Neural cell (in vitro differentiated cells): ENCODE measurements around the gene SLC6A15. TPM values are rescaled to one million over a fixed set of nuclear protein-coding genes. Genes with fewer than 3 reads are reported as not detected.

Source experiments
- H2AFZ ChIP-seq: fragments of 200-600, 300-800 bp; sonication (generic), shearing (Covaris generic); 2 replicates; pipeline ENCODE4 v1.6.0; 2014; ENCODE audit warnings: low read depth, mild to moderate bottlenecking, antibody characterized with exemption, low read length, moderate library complexity
- H3F3A ChIP-seq: fragments of 200-600 bp; shearing (Covaris generic); 2 replicates; pipeline ENCODE4 v1.6.1; 2016; ENCODE audit warnings: mild to moderate bottlenecking, moderate library complexity, mixed read lengths, antibody characterized with exemption, low read length; ENCODE audit not compliant: insufficient read depth, poor library complexity, severe bottlenecking
- H3K27ac ChIP-seq: fragments of 200-600, 300-800 bp; sonication (generic), shearing (Covaris generic); 2 replicates; pipeline ENCODE4 v1.5.1; 2014; ENCODE audit warnings: mild to moderate bottlenecking, low read length, moderate library complexity
- H3K27me3 ChIP-seq: fragments of 300-800, 200-600 bp; sonication (generic), shearing (Covaris generic); 2 replicates; pipeline ENCODE4 v1.6.0; 2014; ENCODE audit warnings: mild to moderate bottlenecking, low read depth, low read length, moderate library complexity; ENCODE audit not compliant: insufficient read depth
- H3K36me3 ChIP-seq: fragments of 300-800, 200-600 bp; sonication (generic), shearing (Covaris generic); 2 replicates; pipeline ENCODE4 v1.5.1; 2014; ENCODE audit warnings: mild to moderate bottlenecking, antibody characterized with exemption, low read length, moderate library complexity; ENCODE audit not compliant: insufficient read depth
- H3K4me2 ChIP-seq: fragments of 300-800, 200-600 bp; sonication (generic), shearing (Covaris generic); 2 replicates; pipeline ENCODE4 v1.6.0; 2014; ENCODE audit warnings: mild to moderate bottlenecking, low read length
- H3K4me3 ChIP-seq: fragments of 300-800, 200-600 bp; sonication (generic), shearing (Covaris generic); 2 replicates; pipeline ENCODE4 v1.5.1; 2014; ENCODE audit warnings: mild to moderate bottlenecking, low read length, moderate library complexity
- H3K79me2 ChIP-seq: fragments of 200-600 bp; shearing (Covaris generic); replicated peaks from 2 replicates; pipeline ENCODE4 v1.6.0; 2014; ENCODE audit warnings: mild to moderate bottlenecking, low read length, moderate library complexity; ENCODE audit not compliant: insufficient read depth
- H3K9ac ChIP-seq: fragments of 300-800, 200-600 bp; sonication (generic), shearing (Covaris generic); 2 replicates; pipeline ENCODE4 v1.6.1; 2016; ENCODE audit warnings: mild to moderate bottlenecking, low read length, mixed read lengths
- H3K9me2 ChIP-seq: fragments of 200-600 bp; shearing (Covaris generic); 2 replicates; pipeline ENCODE4 v1.6.1; 2016; ENCODE audit warnings: mild to moderate bottlenecking, low read length, mixed read lengths; ENCODE audit not compliant: insufficient read depth
- H3K9me3 ChIP-seq: fragments of 200-600, 300-800 bp; sonication (generic), shearing (Covaris generic); 2 replicates; pipeline ENCODE4 v1.6.1; 2016; ENCODE audit warnings: mild to moderate bottlenecking, mixed run types, low read length, moderate library complexity, mixed read lengths
- H4K20me1 ChIP-seq: fragments of 200-600 bp; shearing (Covaris generic); 2 replicates; pipeline ENCODE4 v1.6.1; 2016; ENCODE audit warnings: mild to moderate bottlenecking, mixed run types; ENCODE audit not compliant: insufficient read depth
- CTCF ChIP-seq: fragments of 450-650 bp; IDR thresholded peaks from 2 replicates; pipeline ENCODE4 v1.5.1; 2014; ENCODE audit warnings: antibody characterized with exemption, mild to moderate bottlenecking, moderate library complexity; ENCODE audit not compliant: poor library complexity, severe bottlenecking
- EP300 ChIP-seq: fragments of 450-650 bp; conservative IDR thresholded peaks from 2 replicates; pipeline ENCODE4 v1.6.1; 2014; ENCODE audit warnings: antibody characterized with exemption, mild to moderate bottlenecking, moderate library complexity; ENCODE audit not compliant: poor library complexity, severe bottlenecking
- EZH2 ChIP-seq: fragments of 200-600, 300-800 bp; shearing (Covaris generic), sonication (generic); IDR thresholded peaks from 2 replicates; pipeline ENCODE4 v1.6.1; 2014; ENCODE audit warnings: antibody characterized with exemption, low read length, borderline replicate concordance, mild to moderate bottlenecking; ENCODE audit not compliant: insufficient read depth, poor library complexity, severe bottlenecking
- MXI1 ChIP-seq: fragments of 450-650 bp; conservative IDR thresholded peaks from 2 replicates; pipeline ENCODE4 v1.6.1; 2014; ENCODE audit warnings: antibody characterized with exemption, mild to moderate bottlenecking; ENCODE audit not compliant: poor library complexity, severe bottlenecking
- POLR2AphosphoS5 ChIP-seq: IDR thresholded peaks from 2 replicates; pipeline ENCODE4 v1.6.1; 2012
- RAD21 ChIP-seq: fragments of 450-650 bp; conservative IDR thresholded peaks from 2 replicates; pipeline ENCODE4 v1.6.1; 2014; ENCODE audit warnings: antibody characterized with exemption, mild to moderate bottlenecking, moderate library complexity
- REST ChIP-seq: IDR thresholded peaks from 2 replicates; pipeline ENCODE4 v1.6.1; 2012; ENCODE audit warnings: borderline replicate concordance
- SMC3 ChIP-seq: fragments of 450-650 bp; conservative IDR thresholded peaks from 2 replicates; pipeline ENCODE4 v1.6.1; 2014; ENCODE audit warnings: antibody characterized with exemption, mild to moderate bottlenecking, moderate library complexity; ENCODE audit not compliant: poor library complexity
- TAF1 ChIP-seq: IDR thresholded peaks from 2 replicates; pipeline ENCODE4 v1.6.1; 2012; ENCODE audit warnings: low read depth
- polyA plus RNA-seq: library from polyadenylated mRNA; depleted of rRNA; stranded (reverse); fragments of >200 nt; gene quantifications from 2 replicates; pipeline ENCODE4 v1.2.3, GENCODE V29; 2014

SLC6A15 gene
- polyA plus RNA-seq, 1 donor from 2014 or later: 11.4 TPM

- Histone ChIP-seq H3K27ac (no peak overlapping the region), H2AFZ (no peak overlapping the region), H3K36me3 (no peaks in the 10 kb centered on the region), H3K4me2 (no peak overlapping the region), H3K9me3 (no peaks in the 10 kb centered on the region), H3K9me2 (no peaks in the 10 kb centered on the region), H4K20me1 (no peaks in the 10 kb centered on the region), H3K9ac (no peak overlapping the region), H3K4me3 (no peak overlapping the region), H3F3A (peaks cover 4% of the 10 kb centered on the region), H3K27me3 (no peaks in the 10 kb centered on the region), H3K79me2 (no peaks in the 10 kb centered on the region)
- TF ChIP-seq EZH2: no peak
- no peak for TF ChIP-seq CTCF
- no peak for TF ChIP-seq RAD21
- TF ChIP-seq EP300: no peak
- no peak for TF ChIP-seq POLR2AphosphoS5
- TF ChIP-seq REST: no peak
- TF ChIP-seq MXI1: no peak
- TF ChIP-seq SMC3: no peak
- no peak for TF ChIP-seq TAF1
Observed at GRCh38 chr12:84862186-84862585, 50.4 kb downstream of the SLC6A15 start.

GRCh38 chr12:84860718-84861117 is 51.9 kb downstream of the SLC6A15 start:
- Histone ChIP-seq H3K9ac (no peak overlapping the region), H3K36me3 (no peaks in the 10 kb centered on the region), H3K4me2 (no peak overlapping the region), H3K79me2 (no peaks in the 10 kb centered on the region), H3K27ac (no peak overlapping the region), H2AFZ (no peak overlapping the region), H3F3A (peaks cover 4% of the 10 kb centered on the region), H3K27me3 (no peaks in the 10 kb centered on the region), H3K9me3 (no peaks in the 10 kb centered on the region), H4K20me1 (no peaks in the 10 kb centered on the region), H3K4me3 (no peak overlapping the region), H3K9me2 (no peaks in the 10 kb centered on the region)
- no peak for TF ChIP-seq EP300
- no peak for TF ChIP-seq SMC3
- no peak for TF ChIP-seq EZH2
- TF ChIP-seq REST: no peak
- no peak for TF ChIP-seq TAF1
- no peak for TF ChIP-seq CTCF
- TF ChIP-seq POLR2AphosphoS5: no peak
- no peak for TF ChIP-seq RAD21
- TF ChIP-seq MXI1: no peak
